Neural cell (in vitro differentiated cells): ENCODE measurements around the gene FUT9. TPM values are rescaled to one million over a fixed set of nuclear protein-coding genes. Genes with fewer than 3 reads are reported as not detected.

ENCODE experiments used
- H2AFZ ChIP-seq: fragments of 200-600, 300-800 bp; sonication (generic), shearing (Covaris generic); 2 replicates; pipeline ENCODE4 v1.6.0; 2014; ENCODE audit warnings: low read depth, mild to moderate bottlenecking, antibody characterized with exemption, low read length, moderate library complexity
- H3F3A ChIP-seq: fragments of 200-600 bp; shearing (Covaris generic); 2 replicates; pipeline ENCODE4 v1.6.1; 2016; ENCODE audit warnings: mild to moderate bottlenecking, moderate library complexity, mixed read lengths, antibody characterized with exemption, low read length; ENCODE audit not compliant: insufficient read depth, poor library complexity, severe bottlenecking
- H3K27ac ChIP-seq: fragments of 200-600, 300-800 bp; sonication (generic), shearing (Covaris generic); 2 replicates; pipeline ENCODE4 v1.5.1; 2014; ENCODE audit warnings: mild to moderate bottlenecking, low read length, moderate library complexity
- H3K27me3 ChIP-seq: fragments of 300-800, 200-600 bp; sonication (generic), shearing (Covaris generic); 2 replicates; pipeline ENCODE4 v1.6.0; 2014; ENCODE audit warnings: mild to moderate bottlenecking, low read depth, low read length, moderate library complexity; ENCODE audit not compliant: insufficient read depth
- H3K36me3 ChIP-seq: fragments of 300-800, 200-600 bp; sonication (generic), shearing (Covaris generic); 2 replicates; pipeline ENCODE4 v1.5.1; 2014; ENCODE audit warnings: mild to moderate bottlenecking, antibody characterized with exemption, low read length, moderate library complexity; ENCODE audit not compliant: insufficient read depth
- H3K4me2 ChIP-seq: fragments of 300-800, 200-600 bp; sonication (generic), shearing (Covaris generic); 2 replicates; pipeline ENCODE4 v1.6.0; 2014; ENCODE audit warnings: mild to moderate bottlenecking, low read length
- H3K4me3 ChIP-seq: fragments of 300-800, 200-600 bp; sonication (generic), shearing (Covaris generic); 2 replicates; pipeline ENCODE4 v1.5.1; 2014; ENCODE audit warnings: mild to moderate bottlenecking, low read length, moderate library complexity
- H3K79me2 ChIP-seq: fragments of 200-600 bp; shearing (Covaris generic); replicated peaks from 2 replicates; pipeline ENCODE4 v1.6.0; 2014; ENCODE audit warnings: mild to moderate bottlenecking, low read length, moderate library complexity; ENCODE audit not compliant: insufficient read depth
- H3K9ac ChIP-seq: fragments of 300-800, 200-600 bp; sonication (generic), shearing (Covaris generic); 2 replicates; pipeline ENCODE4 v1.6.1; 2016; ENCODE audit warnings: mild to moderate bottlenecking, low read length, mixed read lengths
- H3K9me2 ChIP-seq: fragments of 200-600 bp; shearing (Covaris generic); 2 replicates; pipeline ENCODE4 v1.6.1; 2016; ENCODE audit warnings: mild to moderate bottlenecking, low read length, mixed read lengths; ENCODE audit not compliant: insufficient read depth
- H3K9me3 ChIP-seq: fragments of 200-600, 300-800 bp; sonication (generic), shearing (Covaris generic); 2 replicates; pipeline ENCODE4 v1.6.1; 2016; ENCODE audit warnings: mild to moderate bottlenecking, mixed run types, low read length, moderate library complexity, mixed read lengths
- H4K20me1 ChIP-seq: fragments of 200-600 bp; shearing (Covaris generic); 2 replicates; pipeline ENCODE4 v1.6.1; 2016; ENCODE audit warnings: mild to moderate bottlenecking, mixed run types; ENCODE audit not compliant: insufficient read depth
- CTCF ChIP-seq: fragments of 450-650 bp; IDR thresholded peaks from 2 replicates; pipeline ENCODE4 v1.5.1; 2014; ENCODE audit warnings: antibody characterized with exemption, mild to moderate bottlenecking, moderate library complexity; ENCODE audit not compliant: poor library complexity, severe bottlenecking
- EP300 ChIP-seq: fragments of 450-650 bp; conservative IDR thresholded peaks from 2 replicates; pipeline ENCODE4 v1.6.1; 2014; ENCODE audit warnings: antibody characterized with exemption, mild to moderate bottlenecking, moderate library complexity; ENCODE audit not compliant: poor library complexity, severe bottlenecking
- EZH2 ChIP-seq: fragments of 200-600, 300-800 bp; shearing (Covaris generic), sonication (generic); IDR thresholded peaks from 2 replicates; pipeline ENCODE4 v1.6.1; 2014; ENCODE audit warnings: antibody characterized with exemption, low read length, borderline replicate concordance, mild to moderate bottlenecking; ENCODE audit not compliant: insufficient read depth, poor library complexity, severe bottlenecking
- MXI1 ChIP-seq: fragments of 450-650 bp; conservative IDR thresholded peaks from 2 replicates; pipeline ENCODE4 v1.6.1; 2014; ENCODE audit warnings: antibody characterized with exemption, mild to moderate bottlenecking; ENCODE audit not compliant: poor library complexity, severe bottlenecking
- POLR2AphosphoS5 ChIP-seq: IDR thresholded peaks from 2 replicates; pipeline ENCODE4 v1.6.1; 2012
- RAD21 ChIP-seq: fragments of 450-650 bp; conservative IDR thresholded peaks from 2 replicates; pipeline ENCODE4 v1.6.1; 2014; ENCODE audit warnings: antibody characterized with exemption, mild to moderate bottlenecking, moderate library complexity
- REST ChIP-seq: IDR thresholded peaks from 2 replicates; pipeline ENCODE4 v1.6.1; 2012; ENCODE audit warnings: borderline replicate concordance
- SMC3 ChIP-seq: fragments of 450-650 bp; conservative IDR thresholded peaks from 2 replicates; pipeline ENCODE4 v1.6.1; 2014; ENCODE audit warnings: antibody characterized with exemption, mild to moderate bottlenecking, moderate library complexity; ENCODE audit not compliant: poor library complexity
- TAF1 ChIP-seq: IDR thresholded peaks from 2 replicates; pipeline ENCODE4 v1.6.1; 2012; ENCODE audit warnings: low read depth
- polyA plus RNA-seq: library from polyadenylated mRNA; depleted of rRNA; stranded (reverse); fragments of >200 nt; gene quantifications from 2 replicates; pipeline ENCODE4 v1.2.3, GENCODE V29; 2014

Gene FUT9
- polyA plus RNA-seq, 1 donor from 2014 or later = 18.5 TPM

- Histone ChIP-seq H3K4me2 (no peak overlapping the region), H4K20me1 (no peaks in the 10 kb centered on the region), H3K79me2 (no peaks in the 10 kb centered on the region), H3K27me3 (no peaks in the 10 kb centered on the region), H3K9me3 (no peaks in the 10 kb centered on the region), H3K27ac (no peak overlapping the region), H3K4me3 (no peak overlapping the region), H3K9ac (no peak overlapping the region), H3K9me2 (no peaks in the 10 kb centered on the region), H3F3A (no peaks in the 10 kb centered on the region), H2AFZ (no peak overlapping the region), H3K36me3 (no peaks in the 10 kb centered on the region)
- no peak for TF ChIP-seq POLR2AphosphoS5
- TF ChIP-seq EZH2 = no peak
- TF ChIP-seq EP300 = no peak
- TF ChIP-seq SMC3 = no peak
- no peak for TF ChIP-seq CTCF
- no peak for TF ChIP-seq TAF1
- TF ChIP-seq RAD21 = no peak
- TF ChIP-seq REST = no peak
- no peak for TF ChIP-seq MXI1
These were observed 146.9 kb downstream of the FUT9 start for GRCh38 chr6:96162711-96163120.

GRCh38 chr6:96164802-96165201 lies 149.0 kb downstream of the FUT9 start:
- no peaks in the 10 kb centered on the region for H3K9me2 ChIP-seq
- no peaks in the 10 kb centered on the region for H3K79me2 ChIP-seq
- no peaks in the 10 kb centered on the region for H3F3A ChIP-seq
- no peak overlapping the region for H3K9ac ChIP-seq
- H3K4me3 ChIP-seq = no peak overlapping the region
- H3K9me3 ChIP-seq = no peaks in the 10 kb centered on the region
- no peaks in the 10 kb centered on the region for H3K36me3 ChIP-seq
- H2AFZ ChIP-seq = no peak overlapping the region
- no peaks in the 10 kb centered on the region for H3K27me3 ChIP-seq
- no peak overlapping the region for H3K27ac ChIP-seq
- no peaks in the 10 kb centered on the region for H4K20me1 ChIP-seq
- TF ChIP-seq REST (no peak), EP300 (no peak), EZH2 (no peak)
- H3K4me2 ChIP-seq = no peak overlapping the region
